Islet of Langerhans (tissue), 1 donor: ENCODE measurements around the gene TNS3.
"Not testable (repeated sequence)": the region's sequence is repeated elsewhere in the genome, so short reads cannot be mapped to it uniquely, and the experiment has no call there.

Experiments used
- FAIRE-seq: peaks from one replicate; lab custom pipeline; 2011; peaks lifted over from hg19 to GRCh38; lab: Jason Lieb, UNC

Gene TNS3

GRCh38 chr7:47470567-47471357, 111.1 kb downstream of the TNS3 start:
- FAIRE-seq, result no peak

GRCh38 chr7:47469846-47470245, 112.1 kb downstream of the TNS3 start:
- FAIRE-seq, result not testable (repeated sequence)

GRCh38 chr7:47466832-47467231, 115.1 kb downstream of the TNS3 start:
- no peak for FAIRE-seq

GRCh38 chr7:47465191-47465590, 116.7 kb downstream of the TNS3 start:
- no peak for FAIRE-seq

- no peak for FAIRE-seq
These were observed 117.6 kb downstream of the TNS3 start for GRCh38 chr7:47464266-47464665.

- FAIRE-seq, result no peak
These were observed 120.2 kb downstream of the TNS3 start for GRCh38 chr7:47461746-47462145.

- no peak for FAIRE-seq
These were observed 120.8 kb downstream of the TNS3 start for GRCh38 chr7:47461161-47461560.

GRCh38 chr7:47460251-47460989, 121.5 kb downstream of the TNS3 start:
- no peak for FAIRE-seq

GRCh38 chr7:47458486-47458885, 123.4 kb downstream of the TNS3 start:
- FAIRE-seq, result no peak

GRCh38 chr7:47458057-47458456, 123.9 kb downstream of the TNS3 start:
- no peak for FAIRE-seq

- FAIRE-seq, result no peak
These were observed 125.5 kb downstream of the TNS3 start for GRCh38 chr7:47456210-47456955.

GRCh38 chr7:47455872-47456185, 126.1 kb downstream of the TNS3 start:
- no peak for FAIRE-seq

- no peak for FAIRE-seq
These were observed 126.7 kb downstream of the TNS3 start for GRCh38 chr7:47454974-47455871.

GRCh38 chr7:47454069-47454973, 127.6 kb downstream of the TNS3 start:
- no peak for FAIRE-seq

GRCh38 chr7:47453093-47454061, 128.5 kb downstream of the TNS3 start:
- peak; percentile 93 for FAIRE-seq

- no peak for FAIRE-seq
These were observed 129.2 kb downstream of the TNS3 start for GRCh38 chr7:47452715-47453092.

- FAIRE-seq, result peak; percentile 76
These were observed 129.6 kb downstream of the TNS3 start for GRCh38 chr7:47452295-47452694.

GRCh38 chr7:47451851-47452205, 130.1 kb downstream of the TNS3 start:
- FAIRE-seq, result no peak

GRCh38 chr7:47449810-47450590, 131.9 kb downstream of the TNS3 start:
- peak; percentile 43 for FAIRE-seq
